Esophagus muscularis mucosa (tissue), 4 donors: ENCODE results near the gene NRF1.

Experiments
- CTCF ChIP-seq, 3 experiments: fragments of 200-600 bp in 2 of 3; fragments of 450-650 bp in 1 of 3; sonication (generic) in 2 of 3; IDR thresholded peaks; one replicate each; pipeline ENCODE4 v1.5.1; 2017 to 2019; ENCODE audit warnings: antibody characterized with exemption in 3 of 3, mild to moderate bottlenecking in 2 of 3, moderate library complexity in 1 of 3
- EP300 ChIP-seq: sonication (generic); formaldehyde crosslinking; IDR thresholded peaks from one replicate; pipeline ENCODE4 v1.6.1; 2017; ENCODE audit warnings: antibody characterized with exemption
- POLR2A ChIP-seq: fragments of 450-650 bp; IDR thresholded peaks from one replicate; pipeline ENCODE4 v1.6.1; 2017; ENCODE audit warnings: antibody characterized with exemption, moderate library complexity, mild to moderate bottlenecking, low read depth
- POLR2AphosphoS5 ChIP-seq, 2 donors: sonication (generic); formaldehyde crosslinking; IDR thresholded peaks; one replicate each; pipeline ENCODE4 v1.6.1; 2017; ENCODE audit warnings: antibody characterized with exemption in 2 of 2

GRCh38 chr7:129609666-129610065 lies 1.9 kb upstream of the NRF1 start:
- TF ChIP-seq CTCF (IDR thresholded peaks at IDR 0.05) (no peak), POLR2A (no peak), EP300 (no peak), POLR2AphosphoS5 (IDR thresholded peaks at IDR 0.05) (no peak)
